Ascending aorta (tissue), 2 donors: ENCODE data around the gene TESK2. TPM values are rescaled to one million over a fixed set of nuclear protein-coding genes. Genes with fewer than 3 reads are reported as not detected.

Experiments
- DNase-seq, 2 donors: peaks; one replicate each; pipeline ENCODE4 v3.0.0-alpha.2; 2019; ENCODE audit warnings: low spot score in 2 of 2
- H3K27ac ChIP-seq, 2 donors: fragments of 200-600 bp; sonication (generic); one replicate each; pipeline ENCODE4 v1.5.1; 2016 to 2017; ENCODE audit warnings: mild to moderate bottlenecking in 1 of 2
- H3K27me3 ChIP-seq: fragments of 200-600 bp; sonication (generic); one replicate; pipeline ENCODE4 v1.5.1; 2017
- H3K36me3 ChIP-seq, 2 donors: fragments of 200-600 bp; sonication (generic); one replicate each; pipeline ENCODE4 v1.5.1; 2016
- H3K4me1 ChIP-seq, 2 donors: fragments of 200-600 bp; sonication (generic); one replicate each; pipeline ENCODE4 v1.5.1; 2016 to 2017; ENCODE audit warnings: mild to moderate bottlenecking in 1 of 2
- H3K4me3 ChIP-seq, 2 donors: fragments of 200-600 bp; sonication (generic); one replicate each; pipeline ENCODE4 v1.5.1; 2016 to 2017; ENCODE audit warnings: mild to moderate bottlenecking in 1 of 2
- H3K9me3 ChIP-seq, 2 donors: fragments of 200-600 bp; sonication (generic); one replicate each; pipeline ENCODE4 v1.5.1; 2016
- CTCF ChIP-seq, 3 experiments: fragments of 200-600 bp in 2 of 3; fragments of 450-650 bp in 1 of 3; sonication (generic) in 2 of 3; IDR thresholded peaks; one replicate each; pipeline ENCODE4 v1.5.1; 2016 to 2019; ENCODE audit warnings: antibody characterized with exemption in 3 of 3, mild to moderate bottlenecking in 1 of 3, moderate library complexity in 1 of 3
- intact Hi-C: fragments of 100-400 bp; cut with DNase I; formaldehyde crosslinking; loops from one replicate; pipeline ENCODE4 v1.15.1; 2023
- total RNA-seq: library from RNA; depleted of rRNA; stranded (reverse); fragments of >200 nt; gene quantifications from one replicate; pipeline ENCODE4 v1.1.0, GENCODE V29; 2016

TESK2 gene
- total RNA-seq, 1 donor from 2014 or later = 0.32 TPM

- intact Hi-C loops = no loop called here
- no peak for TF ChIP-seq CTCF (IDR thresholded peaks at IDR 0.05)
- H3K9me3 ChIP-seq = no peaks in the 10 kb centered on the region
Observed at GRCh38 chr1:45335855-45336324, 155.1 kb downstream of the TESK2 start.

GRCh38 chr1:45334308-45335245 is 156.4 kb downstream of the TESK2 start:
- intact Hi-C loops = no loop called here
- no peak for DNase-seq
- TF ChIP-seq CTCF (IDR thresholded peaks at IDR 0.05) = no peak
- Histone ChIP-seq H3K36me3 (peaks cover 34 to 51% of the 10 kb centered on the region in 2 donors), H3K27me3 (no peaks in the 10 kb centered on the region), H3K4me3 (no peak overlapping the region), H3K27ac (no peak overlapping the region), H3K9me3 (no peaks in the 10 kb centered on the region), H3K4me1 (peaks cover 0 to 8% of the 10 kb centered on the region in 2 donors)

More at GRCh38 chr1:45335855-45336324, 155.1 kb downstream of the TESK2 start:
- Histone ChIP-seq H3K4me3 (no peak overlapping the region), H3K4me1 (peaks cover 5 to 12% of the 10 kb centered on the region in 2 donors), H3K27ac (no peak overlapping the region), H3K27me3 (no peaks in the 10 kb centered on the region), H3K36me3 (peaks cover 31 to 41% of the 10 kb centered on the region in 2 donors)
- no peak for DNase-seq

GRCh38 chr1:45332346-45332720 is 158.6 kb downstream of the TESK2 start:
- no peaks in the 10 kb centered on the region for H3K9me3 ChIP-seq
- TF ChIP-seq CTCF (IDR thresholded peaks at IDR 0.05) = no peak
- no peak overlapping the region for H3K27ac ChIP-seq
- no peak for DNase-seq
- peaks cover 2 to 3% of the 10 kb centered on the region in 2 donors for H3K4me1 ChIP-seq
- no peak overlapping the region for H3K4me3 ChIP-seq
- H3K36me3 ChIP-seq = peaks cover 34 to 58% of the 10 kb centered on the region in 2 donors
- intact Hi-C loops = no loop called here
- no peaks in the 10 kb centered on the region for H3K27me3 ChIP-seq

GRCh38 chr1:45331436-45332345 is 159.3 kb downstream of the TESK2 start:
- Histone ChIP-seq H3K9me3 (no peaks in the 10 kb centered on the region), H3K36me3 (peaks cover 34 to 58% of the 10 kb centered on the region in 2 donors), H3K4me3 (no peak overlapping the region), H3K27me3 (no peaks in the 10 kb centered on the region), H3K27ac (no peak overlapping the region), H3K4me1 (peaks cover 5 to 8% of the 10 kb centered on the region in 2 donors)
- TF ChIP-seq CTCF (IDR thresholded peaks at IDR 0.05) = no peak
- intact Hi-C loops = no loop called here
- DNase-seq = no peak

GRCh38 chr1:45329445-45329844 is 161.5 kb downstream of the TESK2 start:
- H3K27ac ChIP-seq = no peak overlapping the region

More at GRCh38 chr1:45329445-45329844, 161.5 kb downstream of the TESK2 start:
- intact Hi-C loops = no loop called here
- no peaks in the 10 kb centered on the region for H3K9me3 ChIP-seq
- DNase-seq = no peak
- no peak for TF ChIP-seq CTCF (IDR thresholded peaks at IDR 0.05)
- H3K4me3 ChIP-seq = no peak overlapping the region
- H3K4me1 ChIP-seq = peaks cover 5 to 8% of the 10 kb centered on the region in 2 donors
- no peaks in the 10 kb centered on the region for H3K27me3 ChIP-seq
- H3K36me3 ChIP-seq = peaks cover 34 to 53% of the 10 kb centered on the region in 2 donors
